GM21576 (cell line): ENCODE measurements around the gene SECISBP2.
"Not testable (repeated sequence)": the region's sequence is repeated elsewhere in the genome, so short reads cannot be mapped to it uniquely, and the experiment has no call there.

Experiments used
- ATAC-seq: cut with Tn5 transposase; IDR thresholded peaks from one replicate; pipeline ENCODE4 v1.9.1; 2021; ENCODE audit warnings: mild to moderate bottlenecking, moderate library complexity; ENCODE audit not compliant: unreplicated experiment

SECISBP2 gene, protein sequence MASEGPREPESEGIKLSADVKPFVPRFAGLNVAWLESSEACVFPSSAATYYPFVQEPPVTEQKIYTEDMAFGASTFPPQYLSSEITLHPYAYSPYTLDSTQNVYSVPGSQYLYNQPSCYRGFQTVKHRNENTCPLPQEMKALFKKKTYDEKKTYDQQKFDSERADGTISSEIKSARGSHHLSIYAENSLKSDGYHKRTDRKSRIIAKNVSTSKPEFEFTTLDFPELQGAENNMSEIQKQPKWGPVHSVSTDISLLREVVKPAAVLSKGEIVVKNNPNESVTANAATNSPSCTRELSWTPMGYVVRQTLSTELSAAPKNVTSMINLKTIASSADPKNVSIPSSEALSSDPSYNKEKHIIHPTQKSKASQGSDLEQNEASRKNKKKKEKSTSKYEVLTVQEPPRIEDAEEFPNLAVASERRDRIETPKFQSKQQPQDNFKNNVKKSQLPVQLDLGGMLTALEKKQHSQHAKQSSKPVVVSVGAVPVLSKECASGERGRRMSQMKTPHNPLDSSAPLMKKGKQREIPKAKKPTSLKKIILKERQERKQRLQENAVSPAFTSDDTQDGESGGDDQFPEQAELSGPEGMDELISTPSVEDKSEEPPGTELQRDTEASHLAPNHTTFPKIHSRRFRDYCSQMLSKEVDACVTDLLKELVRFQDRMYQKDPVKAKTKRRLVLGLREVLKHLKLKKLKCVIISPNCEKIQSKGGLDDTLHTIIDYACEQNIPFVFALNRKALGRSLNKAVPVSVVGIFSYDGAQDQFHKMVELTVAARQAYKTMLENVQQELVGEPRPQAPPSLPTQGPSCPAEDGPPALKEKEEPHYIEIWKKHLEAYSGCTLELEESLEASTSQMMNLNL

DNA sequence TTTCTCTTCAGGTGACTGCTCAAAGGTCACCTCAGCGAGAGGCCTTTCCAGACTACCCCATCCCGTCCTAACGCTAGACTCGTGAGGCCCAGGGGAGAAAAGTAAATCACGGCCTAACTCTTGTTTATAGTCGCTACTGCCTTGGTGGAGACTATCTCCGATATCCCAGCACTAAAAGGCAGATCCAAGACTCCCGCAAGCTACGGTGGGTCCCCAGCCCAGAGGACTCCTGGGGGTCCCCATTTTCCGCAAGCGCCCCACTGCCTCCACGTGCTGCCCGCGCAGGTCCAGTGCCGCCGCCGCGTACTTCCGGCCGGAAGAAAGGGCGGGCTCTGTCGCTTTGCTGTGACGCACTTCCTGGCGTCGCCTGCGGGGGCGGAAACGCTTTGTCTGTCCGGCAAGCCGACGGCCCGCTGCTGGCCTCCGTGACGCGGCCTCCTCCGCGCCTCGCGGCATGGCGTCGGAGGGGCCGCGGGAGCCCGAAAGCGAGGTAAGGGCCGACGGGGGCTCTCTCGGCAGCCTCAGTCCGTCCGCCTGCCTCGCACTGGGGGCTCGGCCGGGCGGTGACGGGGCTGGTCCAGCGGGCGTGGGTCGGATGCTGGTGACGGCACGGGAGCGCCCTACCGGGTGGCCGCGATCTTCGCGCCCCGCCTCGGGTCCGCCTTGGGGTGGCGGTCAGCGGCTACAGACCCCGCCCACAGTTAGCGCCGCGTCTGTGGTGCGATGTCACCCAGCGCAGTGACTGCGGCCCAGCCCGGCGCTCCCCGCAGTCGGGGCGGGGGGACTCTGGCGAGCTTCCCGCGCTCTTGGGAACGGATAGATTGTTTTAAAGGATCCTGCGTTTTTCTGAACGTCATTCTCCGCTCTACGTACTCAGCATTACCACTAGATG lies at the start of gene SECISBP2:
Gene SECISBP2 (plus strand): TSS at position 378 of the 892 bp plus-strand sequence. CDS start 77 bp downstream, at position 455.
- peak; percentile 84 for ATAC-seq

DNA sequence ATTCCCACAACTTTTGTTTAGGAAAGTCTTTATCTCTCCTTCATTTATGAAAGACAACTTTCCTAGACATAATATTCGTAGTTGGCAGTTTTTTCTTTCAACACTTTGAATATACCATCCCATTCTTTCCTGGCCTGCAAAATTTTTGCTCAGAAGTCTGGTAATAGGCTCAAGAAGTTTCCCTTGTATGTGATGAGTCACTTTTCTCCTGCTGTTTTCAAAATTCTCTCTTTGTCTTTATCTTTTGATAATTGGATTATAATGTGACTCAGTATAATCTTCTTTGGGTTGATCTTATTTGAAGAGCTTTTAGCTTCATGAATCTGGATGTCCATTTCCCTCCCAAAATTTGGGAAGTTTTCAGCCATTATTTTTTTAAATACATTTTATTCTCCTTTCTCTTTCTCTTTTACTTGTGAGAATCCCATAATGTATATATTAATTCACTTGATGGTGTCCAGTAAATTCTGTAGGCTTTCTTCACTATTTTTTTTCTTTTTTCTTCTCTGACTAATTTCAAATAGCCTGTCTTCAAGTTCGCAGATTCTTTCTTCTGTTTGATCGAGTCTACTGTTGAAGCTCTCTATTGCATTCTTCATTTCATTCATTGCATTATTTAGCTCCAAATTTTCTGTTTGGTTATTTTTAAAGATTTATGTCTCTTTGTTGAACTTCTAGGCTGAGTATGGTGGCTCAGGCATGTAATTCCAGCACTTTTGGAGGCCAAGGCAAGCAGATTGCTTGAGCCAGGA lies 44.6 kb upstream of the SECISBP2 start:
- ATAC-seq: no peak

DNA sequence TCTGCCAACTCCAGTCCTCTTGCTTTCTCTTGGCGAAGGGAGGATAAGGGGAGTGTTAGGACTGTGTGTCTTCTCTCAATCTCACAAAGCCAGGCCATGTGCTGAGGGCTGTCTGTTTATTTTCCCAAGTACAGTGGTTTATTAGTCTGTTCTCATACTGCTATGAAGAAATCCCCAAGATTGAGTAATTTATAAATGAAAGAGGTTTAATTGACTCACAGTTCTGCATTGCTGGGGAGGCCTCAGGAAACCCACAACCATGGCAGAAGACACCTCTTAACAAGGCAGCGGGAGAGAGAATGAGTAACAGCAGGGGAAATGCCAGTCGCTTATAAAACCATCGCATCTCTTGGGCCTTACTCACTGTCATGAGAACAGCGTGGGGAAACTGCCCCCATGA lies 43.5 kb upstream of the SECISBP2 start:
- ATAC-seq: no peak

DNA sequence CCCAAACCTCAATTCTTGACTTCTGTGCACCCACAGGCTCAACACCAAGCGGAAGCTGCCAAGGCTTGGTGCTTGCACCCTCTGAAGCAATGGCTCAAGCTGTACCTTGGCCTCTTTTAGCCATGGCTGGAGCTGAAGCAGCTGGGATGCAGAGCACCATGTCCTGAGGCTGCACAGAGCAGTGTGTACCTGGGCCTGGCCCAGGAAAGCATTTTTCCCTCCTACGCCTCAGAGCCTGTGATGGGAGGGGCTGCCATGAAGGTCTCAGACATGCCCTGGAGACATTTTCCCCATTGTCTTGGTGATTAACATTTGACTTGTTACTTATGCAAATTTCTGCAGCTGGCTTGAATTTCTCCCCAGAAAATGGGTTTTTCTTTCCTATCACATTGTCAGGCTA lies 42.3 kb upstream of the SECISBP2 start:
- ATAC-seq: not testable (repeated sequence)

DNA sequence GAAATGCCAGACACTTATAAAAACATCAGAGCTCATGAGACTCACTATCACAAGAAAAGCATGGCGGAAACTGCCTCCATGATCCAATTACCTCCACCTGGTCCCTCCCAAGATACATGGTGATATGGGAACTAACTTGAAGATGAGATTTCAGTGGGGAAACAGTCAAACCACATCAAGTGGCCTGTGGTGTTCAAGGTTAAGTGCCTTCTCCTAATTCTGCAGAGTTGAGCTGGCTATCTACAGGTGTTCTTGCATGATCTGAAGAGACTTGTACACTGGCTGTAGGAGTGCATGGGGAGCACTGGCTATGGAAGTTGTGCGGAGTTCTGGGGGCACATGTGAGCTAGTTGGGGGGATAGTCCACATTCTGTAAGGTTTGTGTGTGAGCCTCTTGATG lies 41.3 kb upstream of the SECISBP2 start:
- ATAC-seq: no peak

DNA sequence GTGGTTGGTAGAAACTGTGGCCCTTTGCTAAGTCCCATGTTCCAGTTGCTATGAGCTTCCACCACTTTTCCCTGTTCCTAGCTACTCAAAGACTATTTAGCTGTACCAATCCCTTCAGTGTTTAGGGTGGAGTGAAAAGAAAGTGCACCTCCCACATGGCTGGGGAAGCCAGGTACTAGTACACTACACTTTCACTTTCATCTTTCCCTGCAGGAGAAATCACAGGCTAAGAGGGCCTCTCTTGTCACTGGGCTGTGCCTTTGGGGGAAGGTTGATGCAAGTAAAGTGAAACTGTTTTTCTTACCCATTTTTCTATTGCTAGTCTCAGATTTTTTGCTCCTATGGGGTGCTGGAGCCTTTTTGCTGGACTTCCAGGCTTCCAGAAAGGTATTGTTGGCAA lies 40.8 kb upstream of the SECISBP2 start:
- ATAC-seq: no peak

DNA sequence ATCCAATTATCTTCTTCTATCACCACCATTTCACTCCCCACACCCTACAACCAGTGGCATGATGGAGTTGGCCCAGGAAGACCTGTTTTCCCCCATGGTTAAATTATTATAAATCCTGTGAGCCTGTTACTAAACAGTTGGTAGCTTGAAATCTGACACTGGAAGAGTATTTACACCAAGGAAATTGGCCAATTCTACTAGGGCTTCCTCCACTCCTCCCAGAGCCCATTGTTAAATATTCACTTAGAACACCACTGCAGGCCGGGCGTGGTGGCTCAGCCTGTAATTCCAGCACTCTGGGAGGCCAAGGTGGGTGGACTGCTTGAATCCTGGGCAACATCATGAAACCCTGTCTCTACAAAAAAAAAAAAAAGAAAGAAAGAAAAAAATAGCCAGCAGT lies 39.7 kb upstream of the SECISBP2 start:
- ATAC-seq: no peak

DNA sequence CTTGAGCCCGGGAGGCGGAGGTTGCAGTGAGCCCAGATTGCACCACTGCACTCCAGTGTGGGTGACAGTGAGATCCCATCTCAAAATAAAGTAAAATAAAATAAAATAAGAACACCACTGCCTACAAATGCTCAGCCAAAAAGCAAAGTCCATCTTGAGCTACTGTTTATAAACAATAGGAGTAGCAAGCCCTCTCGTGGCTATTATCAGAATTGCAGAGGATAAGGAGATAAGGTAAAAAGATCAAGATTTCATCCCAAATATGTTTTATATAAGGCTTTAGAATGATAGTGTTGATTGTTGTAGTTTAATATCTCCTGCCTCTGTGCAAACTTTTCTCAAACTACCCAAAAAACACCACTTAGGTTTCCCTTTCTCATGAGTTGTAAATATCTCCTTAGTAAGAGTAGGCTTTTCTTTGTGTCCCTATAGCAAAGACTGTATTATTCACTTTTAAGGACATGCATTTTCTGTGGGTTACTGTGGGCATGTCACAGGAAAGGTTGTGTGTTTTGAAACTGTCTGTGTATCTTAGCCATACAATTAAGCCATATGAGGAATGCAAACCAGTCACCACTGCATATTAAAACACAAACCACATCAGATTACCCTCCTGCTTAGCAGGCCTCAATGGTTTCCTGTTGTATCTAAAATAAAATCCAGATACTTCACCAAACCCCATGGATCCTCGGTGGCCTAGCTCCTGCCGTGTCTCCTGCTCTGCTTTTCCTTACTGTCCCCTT lies 39.1 kb upstream of the SECISBP2 start:
- ATAC-seq: no peak

DNA sequence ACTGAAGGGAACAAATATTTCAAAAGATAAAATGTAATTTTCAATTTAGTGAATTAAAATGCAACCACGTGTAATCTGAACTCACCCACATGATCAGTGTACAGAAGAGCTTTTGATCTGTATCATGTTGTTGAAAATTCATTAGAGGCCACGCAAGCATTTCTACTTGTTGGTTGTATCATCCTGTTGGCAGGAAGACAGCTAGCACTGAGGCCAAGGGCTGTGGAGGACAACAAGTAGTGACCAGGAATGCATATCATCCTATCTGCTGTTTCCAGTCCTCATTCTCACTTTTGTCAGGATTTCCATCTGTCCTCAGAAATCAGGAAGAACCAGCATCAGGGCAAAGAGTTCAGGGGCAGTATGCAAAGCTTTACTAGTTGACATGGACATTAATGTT lies 37.2 kb upstream of the SECISBP2 start:
- ATAC-seq: no peak

DNA sequence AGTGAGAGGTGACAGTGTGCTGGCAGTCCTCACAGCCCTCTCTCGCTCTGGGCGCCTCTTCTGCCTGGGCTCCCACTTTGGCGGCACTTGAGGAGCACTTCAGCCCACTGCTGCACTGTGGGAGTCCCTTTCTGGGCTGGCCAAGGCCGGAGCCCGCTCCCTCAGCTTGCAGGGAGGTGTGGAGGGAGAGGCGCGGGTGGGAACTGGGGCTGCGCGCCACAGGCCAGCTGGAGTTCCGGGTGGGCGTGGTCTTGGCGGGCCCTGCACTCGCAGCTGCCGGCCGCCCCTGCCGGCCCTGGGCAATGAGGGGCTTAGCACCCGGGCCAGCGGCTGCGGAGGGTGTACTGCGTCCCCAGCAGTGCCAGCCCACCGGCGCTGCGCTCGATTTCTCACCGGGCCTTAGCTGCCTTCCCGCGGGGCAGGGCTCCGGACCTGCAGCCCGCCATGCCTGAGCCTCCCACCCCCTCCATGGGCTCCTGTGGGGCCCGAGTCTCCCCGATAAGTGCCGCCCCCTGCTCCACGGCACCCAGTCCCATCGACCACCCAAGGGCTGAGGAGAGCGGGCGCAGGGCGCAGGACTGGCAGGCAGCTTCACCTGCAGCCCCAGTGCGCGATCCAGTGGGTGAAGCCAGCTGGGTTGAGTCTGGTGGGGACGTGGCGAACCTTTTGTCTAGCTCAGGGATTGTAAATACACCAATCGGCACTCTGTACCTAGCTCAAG lies 35.9 kb upstream of the SECISBP2 start:
- not testable (repeated sequence) for ATAC-seq

DNA sequence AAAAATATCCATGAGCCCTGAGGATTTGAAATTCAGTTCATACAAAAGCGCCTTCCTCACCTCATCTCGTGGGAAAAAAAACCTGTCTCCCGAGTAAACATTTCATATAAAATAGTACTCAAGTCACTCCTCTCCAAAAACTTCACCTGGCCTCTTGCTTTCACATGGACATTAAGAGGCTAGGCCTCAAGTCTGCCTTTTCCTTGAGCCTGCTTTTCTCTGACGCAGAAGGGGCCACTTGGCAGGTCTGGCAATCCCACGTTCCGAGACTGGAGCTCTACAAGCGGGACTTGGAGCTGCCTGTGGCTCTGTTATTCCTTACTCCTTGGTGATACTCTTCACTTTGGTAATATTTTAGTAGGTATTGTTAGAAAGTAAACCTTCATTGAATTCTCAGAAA lies 34.2 kb upstream of the SECISBP2 start:
- no peak for ATAC-seq

DNA sequence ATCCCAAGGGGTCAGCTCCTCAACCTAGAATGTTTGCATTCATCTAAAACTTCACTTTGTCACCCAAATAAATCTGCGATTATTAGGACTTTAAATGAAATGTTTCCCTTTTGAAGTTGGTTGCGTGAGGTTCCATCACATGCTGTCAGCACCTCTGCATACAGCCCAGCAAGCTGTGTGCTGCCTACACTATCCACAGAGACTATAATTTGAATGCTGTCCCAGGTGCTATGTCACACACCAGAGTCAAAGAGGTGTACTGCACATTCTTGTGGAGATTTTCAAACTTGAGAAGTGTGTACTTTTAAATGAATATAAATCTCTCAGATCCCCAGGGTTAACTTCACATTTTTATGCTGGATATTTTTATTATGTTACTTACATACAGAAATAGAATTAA lies 26.6 kb upstream of the SECISBP2 start:
- ATAC-seq: no peak

DNA sequence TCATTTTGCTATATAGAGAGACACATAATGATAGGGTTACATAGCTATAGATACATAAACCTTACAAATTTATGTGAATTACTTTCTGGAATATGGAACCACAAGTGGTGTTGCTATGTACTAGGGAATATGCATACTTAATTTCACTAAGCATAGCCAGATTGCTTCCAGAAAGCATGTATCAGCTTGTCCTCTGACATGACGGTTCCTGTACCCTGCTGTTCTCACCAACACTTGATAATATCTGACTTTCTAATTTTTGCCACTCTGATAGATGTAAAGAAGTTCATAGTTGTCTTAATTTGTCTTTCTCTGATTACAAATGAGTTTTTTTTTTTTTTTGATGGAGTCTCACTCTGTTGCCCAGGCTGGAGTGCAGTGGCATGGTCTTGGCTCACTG lies 25.3 kb upstream of the SECISBP2 start:
- ATAC-seq: no peak

DNA sequence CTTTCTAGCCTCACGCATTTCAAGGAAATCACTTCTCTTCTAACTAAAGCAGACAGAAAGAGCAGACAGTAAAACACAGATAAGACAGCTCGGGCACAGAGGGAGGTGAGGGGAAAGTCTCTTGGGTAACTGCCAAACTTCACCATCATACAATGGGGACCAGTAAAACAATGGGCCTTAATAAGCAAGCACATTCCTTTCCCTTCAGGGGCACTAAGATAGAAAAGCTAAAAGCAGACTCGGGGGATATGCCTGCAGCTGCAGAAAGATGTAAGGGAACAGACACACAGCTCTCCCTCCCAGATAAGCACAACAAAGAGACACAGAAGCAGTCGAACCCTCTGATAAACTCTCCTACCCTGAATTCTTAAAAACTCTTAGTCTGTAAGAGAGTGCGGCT lies 22.9 kb upstream of the SECISBP2 start:
- no peak for ATAC-seq

DNA sequence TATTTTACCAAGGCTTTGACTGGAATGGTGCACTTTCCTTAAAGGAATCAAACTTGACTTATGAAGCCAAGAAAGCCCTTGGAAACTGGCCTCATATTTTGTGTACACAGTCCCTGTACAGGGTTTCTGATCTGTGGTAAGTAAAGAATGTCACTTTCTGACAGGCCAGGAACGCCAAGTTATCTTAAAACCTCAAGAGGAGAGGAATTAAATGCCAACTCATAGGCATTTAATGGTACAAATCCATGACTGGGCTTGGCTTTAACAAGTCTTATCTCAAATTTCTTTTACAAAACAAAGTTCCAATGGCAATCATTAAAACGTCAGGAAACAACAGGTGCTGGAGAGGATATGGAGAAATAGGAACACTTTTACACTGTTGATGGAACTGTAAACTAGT lies 16.3 kb upstream of the SECISBP2 start:
- not testable (repeated sequence) for ATAC-seq

DNA sequence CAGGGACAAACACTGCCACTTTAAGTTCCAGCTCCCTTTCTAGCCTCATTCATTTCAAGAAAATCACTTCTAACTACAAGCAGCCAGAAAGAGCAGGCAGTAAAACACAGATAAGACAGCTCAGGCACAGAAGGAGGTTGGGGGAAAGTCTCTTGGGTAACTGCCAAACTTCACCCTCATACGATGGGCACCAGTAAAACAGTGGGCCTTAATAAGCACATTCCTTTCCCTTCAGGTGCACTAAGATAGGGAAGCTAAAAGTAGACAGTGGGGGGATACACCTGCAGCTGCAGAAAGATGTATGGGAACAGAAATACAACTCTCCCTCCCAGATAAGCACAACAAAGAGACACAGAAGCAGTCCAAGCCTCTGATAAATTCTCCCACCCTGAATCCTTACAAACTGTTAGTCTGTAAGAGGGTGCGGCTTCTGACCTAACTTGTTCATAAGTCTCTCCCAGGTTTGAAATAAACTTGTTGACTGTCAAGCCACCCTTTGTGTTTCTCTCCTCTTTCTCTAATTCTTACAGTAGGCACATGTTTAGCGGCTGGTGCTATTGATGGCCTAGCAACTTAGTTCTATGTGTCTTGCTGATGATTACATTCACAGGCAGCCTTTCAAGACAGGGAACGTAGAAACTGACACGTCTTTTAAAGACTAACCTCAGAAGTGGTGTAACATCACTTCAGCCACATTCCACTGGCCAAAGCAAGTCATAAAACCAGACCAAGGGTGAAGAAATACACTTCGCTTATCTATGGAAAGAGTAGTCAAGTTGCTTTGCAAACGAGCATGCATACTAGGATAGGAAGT lies 14.1 kb upstream of the SECISBP2 start:
- ATAC-seq: no peak

DNA sequence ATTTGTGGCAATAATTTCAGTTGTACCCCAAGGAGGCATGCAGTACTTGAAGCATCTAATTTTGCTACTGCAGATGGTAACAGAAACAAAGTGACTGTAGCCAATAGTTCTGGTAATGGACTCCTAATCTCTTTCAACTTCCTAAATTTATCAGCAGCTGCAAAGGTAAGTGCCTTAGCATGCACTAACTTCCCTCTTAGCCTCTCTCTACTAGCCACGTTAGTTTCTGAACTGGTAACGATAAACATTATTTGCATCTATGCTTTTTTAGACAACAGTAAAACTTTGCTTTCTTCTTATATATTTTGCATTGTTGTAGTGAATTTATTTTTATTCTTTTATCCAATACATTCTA lies 13.5 kb upstream of the SECISBP2 start:
- ATAC-seq: no peak

DNA sequence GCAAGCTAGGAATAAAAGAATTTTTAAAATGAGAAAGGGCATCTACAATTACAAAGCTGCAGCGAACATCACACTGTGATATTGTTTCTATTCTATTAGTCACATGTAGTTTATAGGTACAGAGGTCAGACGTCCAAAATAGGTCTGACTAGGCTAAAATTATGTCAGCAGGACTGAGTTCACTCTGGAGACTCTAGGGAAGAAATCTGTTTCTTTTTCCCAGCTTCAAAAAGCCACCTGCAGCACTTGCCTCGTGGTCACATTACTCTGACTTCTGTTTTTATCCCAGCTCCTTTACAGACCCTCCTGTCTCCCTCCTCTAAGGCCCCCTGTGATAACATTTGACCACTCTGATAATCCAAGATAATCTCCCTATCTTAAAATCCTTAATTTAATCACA lies 12.4 kb upstream of the SECISBP2 start:
- ATAC-seq: no peak
